Thymus (tissue), 11 donors: Measurements from ENCODE around the gene PHC3. TPM values are rescaled to one million over a fixed set of nuclear protein-coding genes. Genes with fewer than 3 reads are reported as not detected.
A peak's percentile ranks its signal among the peaks of the same experiment; 100 is the strongest.

Source experiments
- DNase-seq, 9 donors: peaks; one replicate each; pipeline ENCODE4 v3.0.0-alpha.2; 2013; ENCODE audit warnings: low spot score in 9 of 9, low read depth in 6 of 9, missing footprints in 1 of 9
- H3K27ac ChIP-seq, 2 donors: one replicate each; pipeline ENCODE4 v1.5.1; 2013; ENCODE audit warnings: control low read depth in 1 of 2, low read depth in 1 of 2, low read length in 1 of 2, mild to moderate bottlenecking in 1 of 2, moderate library complexity in 1 of 2
- H3K27me3 ChIP-seq, 2 donors: one replicate each; pipeline ENCODE4 v1.5.1; 2013; ENCODE audit warnings: low read length in 1 of 2; ENCODE audit not compliant: control insufficient read depth in 2 of 2, insufficient read depth in 1 of 2
- H3K36me3 ChIP-seq, 2 donors: one replicate each; pipeline ENCODE4 v1.5.1; 2013; ENCODE audit warnings: low read length in 1 of 2, mild to moderate bottlenecking in 1 of 2, moderate library complexity in 1 of 2; ENCODE audit not compliant: control insufficient read depth in 2 of 2, insufficient read depth in 2 of 2
- H3K4me1 ChIP-seq, 2 donors: one replicate each; pipeline ENCODE4 v1.5.1; 2013; ENCODE audit warnings: low read length in 2 of 2; ENCODE audit not compliant: control insufficient read depth in 2 of 2, insufficient read depth in 2 of 2
- H3K4me3 ChIP-seq, 2 donors: one replicate each; pipeline ENCODE4 v1.5.1; 2013; ENCODE audit warnings: low read length in 2 of 2, control low read depth in 1 of 2, mild to moderate bottlenecking in 1 of 2
- H3K9me3 ChIP-seq, 2 donors: one replicate each; pipeline ENCODE4 v1.5.1; 2013; ENCODE audit warnings: low read length in 1 of 2, mild to moderate bottlenecking in 1 of 2; ENCODE audit not compliant: control insufficient read depth in 2 of 2, insufficient read depth in 1 of 2
- WGBS: extraction: QIAGEN DNeasy Blood & Tissue Kit; methylation state at CpG from one replicate; pipeline ENCODE4 v1.1.7; 2013; 5-methylcytosine and 5-hydroxymethylcytosine counted together
- polyA plus RNA-seq: library from polyadenylated mRNA; stranded (reverse); fragments of 200-250 nt; gene quantifications from one replicate; pipeline ENCODE4 v1.2.3, GENCODE V29; 2013
- total RNA-seq: library from RNA; stranded (reverse); fragments of 120-200 nt; gene quantifications from one replicate; pipeline ENCODE4 v1.2.4, GENCODE V29; 2013
- donor health status: healthy.

The PHC3 gene
- total and polyA plus RNA-seq, 2 donors = 11.7 to 21.3 TPM

DNA sequence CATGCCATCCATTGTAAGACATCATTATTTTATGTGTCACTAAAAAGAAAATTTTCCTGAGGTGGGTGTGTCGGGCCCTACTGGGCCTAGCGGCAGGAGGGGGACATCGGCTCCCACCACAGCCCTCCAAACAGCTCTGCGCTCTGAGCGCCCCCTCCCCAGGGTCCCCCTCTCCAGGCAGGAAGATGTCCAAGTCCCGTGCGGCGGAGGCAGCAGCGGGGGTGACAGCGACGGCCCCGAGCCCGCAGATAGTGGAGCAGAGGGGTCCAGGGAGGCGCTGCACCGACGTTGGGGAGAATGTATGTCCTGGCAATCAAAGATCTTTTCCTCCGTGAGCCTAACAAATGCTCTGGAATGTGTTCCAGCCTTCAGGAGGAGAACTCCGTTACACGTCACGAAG lies 119.5 kb downstream of the PHC3 start:
- DNase-seq = no peak
- Histone ChIP-seq H3K36me3 (no peaks in the 10 kb centered on the region), H3K4me1 (peaks cover 0 to 3% of the 10 kb centered on the region in 2 donors), H3K27me3 (no peaks in the 10 kb centered on the region), H3K4me3 (no peak overlapping the region), H3K9me3 (no peaks in the 10 kb centered on the region), H3K27ac (no peak overlapping the region)
- 98% methylated on average over 20 of the region's 20 CpGs for WGBS

DNA sequence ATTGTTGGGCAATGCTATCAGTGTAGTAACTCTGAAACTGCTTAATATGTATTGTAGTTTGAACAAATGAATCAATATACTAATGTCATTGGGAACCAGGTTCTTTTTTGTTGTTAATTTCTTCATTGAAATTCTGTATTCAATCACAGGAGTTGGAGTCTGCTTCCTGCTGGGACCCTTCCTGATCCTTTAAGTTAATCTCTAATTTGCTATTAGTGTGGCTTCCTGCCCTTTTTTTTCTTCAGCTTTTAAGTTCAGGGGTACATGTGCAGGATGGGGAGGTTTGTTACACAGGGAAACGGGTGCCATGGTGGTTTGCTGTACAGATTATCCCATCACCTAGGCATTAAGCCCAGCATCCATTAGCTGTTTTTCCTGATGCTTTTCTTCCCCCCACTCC lies 122.1 kb downstream of the PHC3 start:
- H3K36me3 ChIP-seq = no peaks in the 10 kb centered on the region
- H3K9me3 ChIP-seq = no peaks in the 10 kb centered on the region
- no peak overlapping the region for H3K27ac ChIP-seq
- H3K4me3 ChIP-seq = no peak overlapping the region
- peaks cover 0 to 3% of the 10 kb centered on the region in 2 donors for H3K4me1 ChIP-seq
- H3K27me3 ChIP-seq = no peaks in the 10 kb centered on the region
- no peak for DNase-seq
- 92% methylated on average over 1 of the region's 1 CpG for WGBS

DNA sequence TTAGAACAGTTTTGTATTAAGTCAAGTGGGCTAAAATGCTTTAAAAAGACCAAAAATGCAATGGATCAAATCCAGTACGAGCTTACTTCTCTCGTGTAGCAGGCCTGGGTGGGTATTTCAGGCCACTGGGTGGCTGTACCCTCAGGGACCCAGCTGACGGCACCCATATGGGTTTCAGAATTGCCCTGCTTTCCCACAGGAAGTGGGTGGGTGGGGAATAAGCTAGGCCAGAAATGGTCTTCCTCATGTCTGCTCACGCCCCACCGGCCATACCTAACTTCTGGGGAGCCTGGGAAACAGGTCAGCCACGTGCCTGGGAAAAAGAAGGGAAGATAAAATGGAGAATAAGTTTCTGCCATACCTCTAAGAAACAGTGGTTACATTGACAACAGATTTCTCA lies 123.4 kb downstream of the PHC3 start:
- H3K4me3 ChIP-seq = no peak overlapping the region
- 90% methylated on average over 6 of the region's 6 CpGs for WGBS
- peaks cover 0 to 3% of the 10 kb centered on the region in 2 donors for H3K4me1 ChIP-seq
- no peaks in the 10 kb centered on the region for H3K36me3 ChIP-seq
- DNase-seq = no peak
- H3K9me3 ChIP-seq = no peaks in the 10 kb centered on the region
- no peaks in the 10 kb centered on the region for H3K27me3 ChIP-seq
- no peak overlapping the region for H3K27ac ChIP-seq

DNA sequence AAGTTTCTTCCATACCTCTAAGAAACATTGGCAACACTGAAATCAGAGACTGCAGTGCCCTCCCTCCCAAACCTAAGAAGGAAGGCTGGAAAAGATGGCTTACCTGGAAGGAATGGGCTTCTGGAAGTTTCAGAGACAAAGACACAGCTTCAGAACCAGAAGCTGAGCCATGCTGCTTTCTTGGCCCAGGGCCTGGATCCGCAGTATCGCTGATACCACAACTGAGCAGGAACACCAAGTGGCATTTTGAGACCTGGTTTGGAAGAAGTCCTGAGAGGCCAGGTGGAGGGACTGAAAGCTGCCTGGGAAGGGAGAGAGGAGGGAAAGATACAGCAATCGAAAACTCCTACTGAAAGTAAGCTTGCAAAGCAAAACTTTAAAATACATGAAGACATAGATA lies 124.0 kb downstream of the PHC3 start:
- Histone ChIP-seq H3K9me3 (no peaks in the 10 kb centered on the region), H3K4me3 (no peak overlapping the region), H3K27me3 (no peaks in the 10 kb centered on the region), H3K27ac (no peak overlapping the region), H3K36me3 (no peaks in the 10 kb centered on the region), H3K4me1 (peaks cover 0 to 3% of the 10 kb centered on the region in 2 donors)
- no peak for DNase-seq
- 93% methylated on average over 3 of the region's 3 CpGs for WGBS

DNA sequence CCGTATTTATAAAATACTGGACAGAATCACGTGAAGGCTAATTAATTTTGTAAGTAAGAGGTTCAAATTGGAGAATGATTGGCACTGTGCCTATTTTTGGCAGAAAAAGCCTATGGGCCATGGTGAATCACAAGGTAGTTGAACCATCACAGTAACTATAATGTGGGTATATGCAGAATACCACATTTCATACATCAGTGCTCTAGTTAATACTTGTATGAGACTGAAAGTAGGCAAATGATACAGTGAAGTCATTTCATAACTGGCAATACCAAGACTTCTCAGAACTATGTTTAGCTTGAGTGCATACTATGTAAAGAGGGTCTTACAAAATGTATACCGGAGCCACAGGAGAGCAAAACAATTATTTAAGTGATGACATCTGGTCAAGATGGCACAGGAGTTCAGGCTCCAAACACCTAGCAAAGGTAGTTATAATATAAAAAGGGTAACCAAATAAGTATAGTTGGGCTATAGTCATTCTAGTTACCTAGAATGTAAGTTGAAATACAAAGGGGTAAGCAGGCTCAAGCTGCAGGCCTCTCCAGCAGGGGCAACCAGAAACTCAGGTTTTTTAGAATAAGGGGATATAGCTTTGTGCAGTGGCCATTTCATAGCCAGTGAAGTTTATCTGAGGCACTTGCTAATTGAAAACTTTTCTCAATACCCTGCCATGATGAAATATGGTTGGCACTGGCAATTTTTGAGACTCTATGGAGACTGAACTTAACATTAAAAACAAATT lies 124.7 kb downstream of the PHC3 start:
- Histone ChIP-seq H3K36me3 (no peaks in the 10 kb centered on the region), H3K4me3 (no peak overlapping the region), H3K4me1 (peaks cover 0 to 3% of the 10 kb centered on the region in 2 donors), H3K27me3 (no peaks in the 10 kb centered on the region), H3K9me3 (no peaks in the 10 kb centered on the region), H3K27ac (no peak overlapping the region)
- 97% methylated on average over 3 of the region's 3 CpGs for WGBS
- no peak for DNase-seq

DNA sequence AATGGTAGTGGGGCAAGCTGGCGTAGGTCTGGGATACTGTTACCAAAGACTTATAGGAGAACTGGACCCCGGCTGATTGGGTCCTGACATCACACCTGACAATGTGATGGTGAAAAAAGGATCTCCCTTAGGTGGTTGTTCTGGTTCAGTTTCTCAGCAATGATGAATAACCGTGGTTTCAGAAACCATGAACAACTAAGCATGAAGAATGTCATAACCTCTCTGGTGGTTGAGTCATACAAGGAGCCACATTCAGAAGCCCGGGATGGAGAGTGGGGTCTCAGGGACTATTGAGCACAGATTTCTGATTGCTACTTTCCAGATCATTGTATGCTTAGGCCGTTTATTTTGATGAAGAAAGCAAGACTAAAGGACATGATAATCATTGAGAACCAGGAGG lies 126.3 kb downstream of the PHC3 start:
- WGBS = 94% methylated on average over 5 of the region's 5 CpGs
- no peak overlapping the region for H3K4me3 ChIP-seq
- H3K36me3 ChIP-seq = no peaks in the 10 kb centered on the region

DNA sequence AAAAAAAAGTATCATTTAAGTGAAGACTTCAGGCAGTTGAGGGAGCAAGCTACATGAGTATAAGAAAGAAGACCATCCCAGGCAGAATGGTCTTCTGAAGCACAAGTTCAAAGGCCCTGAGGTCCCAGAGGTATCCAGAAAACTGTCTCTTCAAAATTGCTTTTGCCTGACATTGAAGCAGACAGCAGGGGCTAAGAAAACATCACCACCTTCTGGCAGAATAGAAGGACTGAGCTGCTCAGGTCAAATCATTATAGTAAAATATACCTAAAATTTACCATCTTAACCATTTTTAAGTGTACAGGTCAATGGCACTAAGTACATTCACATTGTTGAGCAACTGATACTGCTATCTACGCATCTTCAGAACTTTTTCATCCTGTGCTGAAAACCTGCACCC lies 127.3 kb downstream of the PHC3 start:
- 98% methylated on average over 1 of the region's 1 CpG for WGBS
- DNase-seq = peak in 1 of 9 donors; percentile 50
- H3K36me3 ChIP-seq = no peaks in the 10 kb centered on the region
- H3K9me3 ChIP-seq = no peaks in the 10 kb centered on the region
- peaks cover 0 to 3% of the 10 kb centered on the region in 2 donors for H3K4me1 ChIP-seq
- H3K27ac ChIP-seq = no peak overlapping the region
- H3K4me3 ChIP-seq = no peak overlapping the region
- H3K27me3 ChIP-seq = no peaks in the 10 kb centered on the region

More for the DNA sequence above, 126.3 kb downstream of the PHC3 start:
- Histone ChIP-seq H3K27ac (no peak overlapping the region), H3K9me3 (no peaks in the 10 kb centered on the region), H3K4me1 (peaks cover 0 to 3% of the 10 kb centered on the region in 2 donors), H3K27me3 (no peaks in the 10 kb centered on the region)
- no peak for DNase-seq

DNA sequence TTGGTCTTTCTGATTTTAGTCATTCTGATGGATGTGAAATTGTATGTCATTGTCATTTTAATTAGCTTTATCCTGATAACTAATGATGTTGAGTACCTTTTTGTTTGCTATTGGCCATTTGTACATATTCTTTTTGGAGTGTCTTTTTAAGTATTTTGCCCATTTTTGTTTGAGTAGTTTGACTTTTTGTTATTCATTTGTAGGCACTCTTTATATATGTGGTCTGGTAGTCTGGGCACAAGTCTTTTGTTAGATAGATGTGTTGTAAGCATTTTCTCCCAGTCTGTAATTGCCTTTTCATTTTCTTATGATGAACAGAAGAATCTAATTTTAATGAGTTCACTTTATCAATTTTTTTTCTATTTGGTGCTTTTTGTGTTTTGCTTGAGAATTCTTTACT lies 129.1 kb downstream of the PHC3 start:
- DNase-seq = no peak
- Histone ChIP-seq H3K9me3 (no peaks in the 10 kb centered on the region), H3K27ac (no peak overlapping the region), H3K4me3 (no peak overlapping the region), H3K36me3 (no peaks in the 10 kb centered on the region), H3K4me1 (no peaks in the 10 kb centered on the region), H3K27me3 (no peaks in the 10 kb centered on the region)

DNA sequence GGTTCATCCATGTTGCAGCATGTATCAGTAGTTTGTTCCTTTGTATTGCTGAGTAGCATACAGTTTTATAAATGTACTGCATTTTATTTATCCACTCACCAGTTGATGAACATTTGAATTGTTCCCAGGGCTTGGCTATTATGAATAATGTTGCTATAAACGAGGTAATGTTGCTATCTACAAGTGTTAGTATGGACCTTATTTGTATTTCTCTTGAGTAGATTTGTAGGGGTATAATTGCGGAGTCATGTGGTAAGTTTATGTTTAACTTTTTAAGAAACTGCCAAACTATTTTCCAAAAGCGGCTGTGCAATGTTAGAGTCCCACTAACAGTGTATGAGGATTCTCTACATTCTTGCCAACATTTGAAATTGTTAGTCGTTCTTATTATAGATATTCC lies 130.8 kb downstream of the PHC3 start:
- Histone ChIP-seq H3K36me3 (no peaks in the 10 kb centered on the region), H3K27me3 (no peaks in the 10 kb centered on the region), H3K4me3 (no peak overlapping the region), H3K9me3 (no peaks in the 10 kb centered on the region), H3K27ac (no peak overlapping the region), H3K4me1 (peaks cover 0 to 1% of the 10 kb centered on the region in 2 donors)
- no peak for DNase-seq
- WGBS = 97% methylated on average over 4 of the region's 4 CpGs
